A673 (cell line): Measurements from ENCODE around the gene SGTA. TPM values are rescaled to one million over a fixed set of nuclear protein-coding genes. Genes with fewer than 3 reads are reported as not detected.

ENCODE experiments used
- BruUV-seq: library from RNA; stranded (reverse); fragments of 400-500 nt; replicated peaks from 2 replicates; lab custom pipeline; 2021; lab: Mats Ljungman, UMichigan
- CTCF ChIA-PET: fragments of 300-600 bp; sonication (Branson Sonifier 250); formaldehyde crosslinking; loops from one replicate; lab custom pipeline; 2022; ENCODE audit warnings: antibody characterized with exemption; lab: Charles Lee
- POLR2A ChIA-PET: fragments of 300-600 bp; sonication (Branson Sonifier 250); formaldehyde crosslinking; loops from one replicate; lab custom pipeline; 2022; ENCODE audit warnings: antibody characterized with exemption; ENCODE audit not compliant: low non-redundant PET; lab: Charles Lee
- DNase-seq: peaks from one replicate; pipeline ENCODE4 v3.0.0-alpha.2; 2015; ENCODE audit warnings: low spot score
- H3K27ac ChIP-seq: fragments of 200-600 bp; sonication (generic); 2 replicates; pipeline ENCODE4 v1.5.1; 2016; ENCODE audit warnings: mixed run types, low read depth, mild to moderate bottlenecking, mixed read lengths, antibody characterized with exemption, low read length; ENCODE audit not compliant: poor library complexity, severe bottlenecking
- H3K27me3 ChIP-seq: fragments of 200-600 bp; sonication (generic); replicated peaks from 2 replicates; pipeline ENCODE4 v1.6.1; 2017; ENCODE audit warnings: mixed run types, low read depth, mild to moderate bottlenecking, mixed read lengths, antibody characterized with exemption, low read length; ENCODE audit not compliant: insufficient read depth, poor library complexity
- H3K36me3 ChIP-seq: fragments of 200-600 bp; sonication (generic); 2 replicates; pipeline ENCODE4 v1.6.1; 2016; ENCODE audit warnings: mixed run types, mild to moderate bottlenecking, mixed read lengths, antibody characterized with exemption, low read length; ENCODE audit not compliant: insufficient read depth, poor library complexity, severe bottlenecking
- H3K4me1 ChIP-seq: fragments of 200-600 bp; sonication (generic); 2 replicates; pipeline ENCODE4 v1.6.1; 2017; ENCODE audit warnings: mixed run types, mild to moderate bottlenecking, mixed read lengths, antibody characterized with exemption, low read length; ENCODE audit not compliant: insufficient read depth, poor library complexity, severe bottlenecking
- H3K4me3 ChIP-seq: fragments of 200-600 bp; sonication (generic); 2 replicates; pipeline ENCODE4 v1.5.1; 2016; ENCODE audit warnings: low read depth, mixed run types, mild to moderate bottlenecking, mixed read lengths, low read length; ENCODE audit not compliant: poor library complexity, severe bottlenecking
- H3K9me3 ChIP-seq: fragments of 200-600 bp; sonication (generic); 2 replicates; pipeline ENCODE4 v1.6.1; 2016; ENCODE audit warnings: mixed run types, low read depth, mild to moderate bottlenecking, mixed read lengths, antibody characterized with exemption, low read length; ENCODE audit not compliant: poor library complexity, severe bottlenecking
- CTCF ChIP-seq: fragments of 300-800, 200-600 bp; sonication (generic); conservative IDR thresholded peaks from 2 replicates; pipeline ENCODE4 v1.5.1; 2017; ENCODE audit warnings: low read depth, mild to moderate bottlenecking, antibody characterized with exemption, low read length, moderate library complexity, mixed read lengths
- EZH2 ChIP-seq: fragments of 200-600 bp; sonication (generic); IDR thresholded peaks from 2 replicates; pipeline ENCODE4 v1.6.1; 2017; ENCODE audit warnings: borderline replicate concordance, low read depth, mild to moderate bottlenecking, mixed read lengths, antibody characterized with exemption, low read length; ENCODE audit not compliant: poor library complexity, severe bottlenecking
- intact Hi-C: fragments of 100-400 bp; cut with micrococcal nuclease; formaldehyde crosslinking; loops from one replicate; pipeline ENCODE4 v1.10.0; 2022; ENCODE audit not compliant: unreplicated experiment
- total RNA-seq: library from RNA; stranded (reverse); gene quantifications from 2 replicates; pipeline ENCODE4 v1.2.3, GENCODE V29; 2021

Gene SGTA
- total RNA-seq, 1 experiment from 2014 or later = 106 TPM

DNA sequence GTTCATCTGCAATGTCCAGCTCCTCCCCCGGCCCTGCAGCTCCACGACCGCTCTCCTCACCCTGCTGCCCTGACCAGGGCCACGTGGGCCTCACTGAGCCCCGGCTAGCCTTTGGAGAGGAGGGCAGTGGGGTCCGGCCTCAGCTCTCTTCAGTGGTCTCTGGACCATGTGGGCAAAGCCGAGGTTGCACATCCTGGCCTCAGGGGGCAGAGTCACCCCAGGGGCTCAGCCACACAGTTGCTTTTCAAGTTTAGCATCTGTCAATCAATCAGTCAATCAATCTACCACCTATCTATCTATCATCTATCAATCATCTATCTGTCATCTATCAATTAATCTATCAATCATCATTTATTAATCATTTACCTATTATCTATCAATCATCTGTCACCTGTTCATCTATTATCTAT lies 58.9 kb downstream of the SGTA start:
- ChIA-PET CTCF (interaction anchor here (0.6 kb wide), 1 partner anchor 87 kb away, joined by 3 read pairs; no protein-coding TSS in a partner anchor), POLR2A (no interaction called here)
- no peak for TF ChIP-seq EZH2
- TF ChIP-seq CTCF = no peak
- no TSS peak for BruUV-seq
- peaks cover 11% of the 10 kb centered on the region for H3K27me3 ChIP-seq
- intact Hi-C loops = no loop called here
- no peaks in the 10 kb centered on the region for H3K9me3 ChIP-seq
- no peak overlapping the region for H3K27ac ChIP-seq
- peaks cover 5% of the 10 kb centered on the region for H3K4me1 ChIP-seq
- no peak for DNase-seq
- H3K4me3 ChIP-seq = no peak overlapping the region
- H3K36me3 ChIP-seq = no peaks in the 10 kb centered on the region

- ChIA-PET POLR2A (no interaction called here), CTCF (interaction anchor here (0.6 kb wide), 1 partner anchor 87 kb away, joined by 3 read pairs; no protein-coding TSS in a partner anchor)
- BruUV-seq = no TSS peak
- no peaks in the 10 kb centered on the region for H3K9me3 ChIP-seq
- H3K36me3 ChIP-seq = no peaks in the 10 kb centered on the region
- peaks cover 5% of the 10 kb centered on the region for H3K4me1 ChIP-seq
- no peak overlapping the region for H3K27ac ChIP-seq
- no peak overlapping the region for H3K4me3 ChIP-seq
- peaks cover 11% of the 10 kb centered on the region for H3K27me3 ChIP-seq
- no peak for TF ChIP-seq EZH2
- TF ChIP-seq CTCF = no peak
- DNase-seq = no peak
- intact Hi-C loops = no loop called here
Observed at GRCh38 chr19:2723747-2724146, 59.3 kb downstream of the SGTA start.

GRCh38 chr19:2723345-2723715 lies 59.7 kb downstream of the SGTA start:
- Histone ChIP-seq H3K4me3 (no peak overlapping the region), H3K27ac (no peak overlapping the region), H3K36me3 (no peaks in the 10 kb centered on the region), H3K4me1 (peaks cover 5% of the 10 kb centered on the region), H3K9me3 (no peaks in the 10 kb centered on the region), H3K27me3 (peaks cover 11% of the 10 kb centered on the region)
- CTCF ChIA-PET = no interaction called here
- TF ChIP-seq EZH2 = no peak
- POLR2A ChIA-PET = no interaction called here
- intact Hi-C loops = no loop called here
- BruUV-seq = no TSS peak
- DNase-seq = no peak
